HEK293 (cell line): ENCODE measurements around the gene MOV10L1.
A peak's percentile ranks its signal among the peaks of the same experiment; 100 is the strongest.

Experiments used
- AEBP2 ChIP-seq: fragments of 450-650 bp; formaldehyde crosslinking; IDR thresholded peaks from 2 replicates; pipeline ENCODE4 v1.5.1; 2016; ENCODE audit warnings: missing biosample characterization, missing genetic modification characterization, borderline replicate concordance
- EGR2 ChIP-seq: fragments of 450-650 bp; formaldehyde crosslinking; IDR thresholded peaks from 2 replicates; pipeline ENCODE4 v1.5.1; 2016; ENCODE audit warnings: low read depth, missing biosample characterization, missing genetic modification characterization
- KLF1 ChIP-seq: fragments of 450-650 bp; formaldehyde crosslinking; IDR thresholded peaks from 2 replicates; pipeline ENCODE4 v1.5.1; 2016; ENCODE audit warnings: missing biosample characterization, missing genetic modification characterization
- KLF10 ChIP-seq: fragments of 450-650 bp; IDR thresholded peaks from 2 replicates; pipeline ENCODE4 v1.5.1; 2018; ENCODE audit warnings: missing biosample characterization, mild to moderate bottlenecking, missing genetic modification characterization
- KLF7 ChIP-seq: fragments of 450-650 bp; formaldehyde crosslinking; IDR thresholded peaks from 2 replicates; pipeline ENCODE4 v1.5.1; 2016; ENCODE audit warnings: missing biosample characterization, missing genetic modification characterization, borderline replicate concordance
- SETDB1 ChIP-seq: IDR thresholded peaks from one replicate; pipeline ENCODE4 v1.6.1; 2017; ENCODE audit warnings: mild to moderate bottlenecking, low read length, moderate library complexity, mixed read lengths; ENCODE audit not compliant: insufficient read length
- ZBTB10 ChIP-seq: fragments of 450-650 bp; formaldehyde crosslinking; IDR thresholded peaks from 2 replicates; pipeline ENCODE4 v1.5.1; 2016; ENCODE audit warnings: missing biosample characterization, missing genetic modification characterization
- ZBTB17 ChIP-seq: fragments of 450-650 bp; formaldehyde crosslinking; IDR thresholded peaks from 2 replicates; pipeline ENCODE4 v1.5.1; 2016; ENCODE audit warnings: missing biosample characterization, missing genetic modification characterization
- ZBTB48 ChIP-seq: fragments of 450-650 bp; formaldehyde crosslinking; IDR thresholded peaks from 2 replicates; pipeline ENCODE4 v1.5.1; 2016; ENCODE audit warnings: missing biosample characterization, missing genetic modification characterization
- ZBTB6 ChIP-seq: fragments of 450-650 bp; formaldehyde crosslinking; IDR thresholded peaks from 2 replicates; pipeline ENCODE4 v1.5.1; 2017; ENCODE audit warnings: missing biosample characterization, missing genetic modification characterization
- ZEB2 ChIP-seq: fragments of 450-650 bp; formaldehyde crosslinking; IDR thresholded peaks from 2 replicates; pipeline ENCODE4 v1.5.1; 2016; ENCODE audit warnings: missing biosample characterization, missing genetic modification characterization
- ZIC2 ChIP-seq: fragments of 450-650 bp; formaldehyde crosslinking; IDR thresholded peaks from 2 replicates; pipeline ENCODE4 v1.5.1; 2016; ENCODE audit warnings: missing biosample characterization, missing genetic modification characterization
- ZNF10 ChIP-seq: fragments of 450-650 bp; formaldehyde crosslinking; IDR thresholded peaks from 2 replicates; pipeline ENCODE4 v1.5.1; 2017; ENCODE audit warnings: missing biosample characterization, missing genetic modification characterization
- ZNF214 ChIP-seq: fragments of 450-650 bp; formaldehyde crosslinking; IDR thresholded peaks from 2 replicates; pipeline ENCODE4 v1.5.1; 2017; ENCODE audit warnings: missing biosample characterization, mild to moderate bottlenecking, missing genetic modification characterization, borderline replicate concordance
- ZNF324 ChIP-seq: fragments of 450-650 bp; formaldehyde crosslinking; IDR thresholded peaks from 2 replicates; pipeline ENCODE4 v1.5.1; 2016; ENCODE audit warnings: missing biosample characterization, missing genetic modification characterization
- ZNF341 ChIP-seq: fragments of 450-650 bp; formaldehyde crosslinking; IDR thresholded peaks from 2 replicates; pipeline ENCODE4; 2016; ENCODE audit warnings: low read depth, missing biosample characterization, missing genetic modification characterization
- ZNF366 ChIP-seq: fragments of 450-650 bp; formaldehyde crosslinking; conservative IDR thresholded peaks from 2 replicates; pipeline ENCODE4 v1.5.1; 2016; ENCODE audit warnings: missing biosample characterization, missing genetic modification characterization
- ZNF391 ChIP-seq: fragments of 450-650 bp; formaldehyde crosslinking; IDR thresholded peaks from 2 replicates; pipeline ENCODE4 v1.5.1; 2016; ENCODE audit warnings: low read depth, missing biosample characterization, missing genetic modification characterization, borderline replicate concordance
- ZNF416 ChIP-seq: fragments of 450-650 bp; formaldehyde crosslinking; IDR thresholded peaks from 2 replicates; pipeline ENCODE4 v1.5.1; 2016; ENCODE audit warnings: missing biosample characterization, missing genetic modification characterization
- ZNF423 ChIP-seq: fragments of 450-650 bp; formaldehyde crosslinking; IDR thresholded peaks from 2 replicates; pipeline ENCODE4 v1.5.1; 2016; ENCODE audit warnings: missing biosample characterization, missing genetic modification characterization
- ZNF501 ChIP-seq: fragments of 450-650 bp; formaldehyde crosslinking; IDR thresholded peaks from 2 replicates; pipeline ENCODE4 v1.5.1; 2016; ENCODE audit warnings: missing biosample characterization, missing genetic modification characterization
- ZNF629 ChIP-seq: fragments of 450-650 bp; formaldehyde crosslinking; IDR thresholded peaks from 2 replicates; pipeline ENCODE4 v1.5.1; 2017; ENCODE audit warnings: missing biosample characterization, missing genetic modification characterization
- ZNF704 ChIP-seq: fragments of 450-650 bp; formaldehyde crosslinking; IDR thresholded peaks from 2 replicates; pipeline ENCODE4 v1.5.1; 2016; ENCODE audit warnings: missing biosample characterization, missing genetic modification characterization
- ZNF830 ChIP-seq: fragments of 450-650 bp; IDR thresholded peaks from 2 replicates; pipeline ENCODE4 v1.5.0; 2018; ENCODE audit warnings: missing biosample characterization, missing genetic modification characterization, low read depth, mild to moderate bottlenecking, moderate library complexity
- ZSCAN4 ChIP-seq: fragments of 450-650 bp; formaldehyde crosslinking; IDR thresholded peaks from 2 replicates; pipeline ENCODE4 v1.5.1; 2017; ENCODE audit warnings: missing biosample characterization, missing genetic modification characterization

Gene MOV10L1

GRCh38 chr22:50190182-50190940, 100.6 kb downstream of the MOV10L1 start (continued):
- TF ChIP-seq ZNF341 (tag by site-specific recombination): peak; percentile 40; the same call in 1 of the 2 replicates
- TF ChIP-seq ZNF391 (tag by site-specific recombination): peak; percentile 14; the same call in 1 of the 2 replicates
- peak; percentile 53; the same call in 1 of the 2 replicates for TF ChIP-seq ZBTB10 (tag by site-specific recombination)
- no peak for TF ChIP-seq ZNF830
- peak; percentile 98 for TF ChIP-seq KLF1 (tag by site-specific recombination)
- peak; percentile 92 for TF ChIP-seq ZIC2 (tag by site-specific recombination)
- no peak for TF ChIP-seq ZNF214
- no peak for TF ChIP-seq ZNF704 (tag by site-specific recombination)
- peak; percentile 68; the same call in 1 of the 2 replicates for TF ChIP-seq ZEB2 (tag by site-specific recombination)
- no peak for TF ChIP-seq ZNF416 (tag by site-specific recombination)
- peak; percentile 40 for TF ChIP-seq KLF10 (tag by site-specific recombination)
- no peak for TF ChIP-seq AEBP2
- TF ChIP-seq ZSCAN4 (tag by site-specific recombination): no peak
- no peak for TF ChIP-seq ZNF423
- peak; percentile 81 for TF ChIP-seq ZBTB17
- no peak for TF ChIP-seq ZBTB6 (tag by site-specific recombination)
- peak; percentile 49; the same call in 1 of the 2 replicates for TF ChIP-seq ZNF324 (tag by site-specific recombination)
- no peak for TF ChIP-seq ZNF501
- peak; percentile 52 for TF ChIP-seq ZNF629
- no peak; the same call in 1 of the 2 replicates for TF ChIP-seq ZNF366
- TF ChIP-seq ZBTB48 (tag by site-specific recombination): peak; percentile 65; the same call in 1 of the 2 replicates
- TF ChIP-seq KLF7: peak; percentile 93
- TF ChIP-seq EGR2 (tag by site-specific recombination): peak; percentile 76
- TF ChIP-seq ZNF10 (tag by site-specific recombination): no peak
- no peak for TF ChIP-seq SETDB1
